ENCODE data around the gene SHC1. TPM values are rescaled to one million over a fixed set of nuclear protein-coding genes. Genes with fewer than 3 reads are reported as not detected.
A peak's percentile ranks its signal among the peaks of the same experiment; 100 is the strongest.

Gene SHC1
- total RNA-seq, 1 donor from 2014 or later: 52.7 TPM

DNA sequence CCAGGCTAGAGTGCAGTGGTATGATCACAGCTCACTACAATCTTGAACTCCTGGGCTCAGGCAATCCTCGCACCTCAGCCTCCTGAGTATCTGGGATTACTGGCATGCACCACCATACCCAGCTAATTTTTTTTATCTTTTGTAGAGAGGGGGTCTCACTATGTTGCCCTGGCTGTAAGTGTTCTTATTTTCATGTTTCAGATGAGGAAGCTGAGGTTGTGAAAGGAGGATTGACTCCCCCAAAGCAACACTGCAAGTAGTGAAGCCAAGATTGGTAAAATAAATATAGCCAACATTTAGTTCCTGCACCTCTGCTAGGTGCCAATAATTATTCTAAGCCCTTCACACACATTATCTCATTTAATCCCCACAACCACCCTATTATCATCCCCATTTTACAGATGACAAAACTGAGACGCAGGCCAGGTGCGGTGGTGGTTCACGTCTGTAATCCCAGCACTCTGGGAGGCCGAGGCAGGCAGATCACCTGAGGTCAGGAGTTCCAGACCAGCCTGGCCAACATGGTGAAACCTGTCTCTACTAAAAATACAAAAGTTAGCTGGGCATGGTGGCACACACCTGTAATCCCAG lies 36.1 kb downstream of the SHC1 start:
- DNase-seq: no peak
- intact Hi-C loops (cut with DNase I): no loop called here
- no peak for ATAC-seq (ENCODE audit: poor library complexity)

- intact Hi-C loops (cut with DNase I): no loop called here
- DNase-seq (no peak), ATAC-seq (ENCODE audit: poor library complexity) (no peak)
Measured at GRCh38 chr1:154931940-154932487, 38.5 kb downstream of the SHC1 start.

- intact Hi-C loops (cut with DNase I): no loop called here
- ATAC-seq (ENCODE audit: poor library complexity) (no peak), DNase-seq (no peak)
Measured at GRCh38 chr1:154926201-154926600, 44.3 kb downstream of the SHC1 start.

DNA sequence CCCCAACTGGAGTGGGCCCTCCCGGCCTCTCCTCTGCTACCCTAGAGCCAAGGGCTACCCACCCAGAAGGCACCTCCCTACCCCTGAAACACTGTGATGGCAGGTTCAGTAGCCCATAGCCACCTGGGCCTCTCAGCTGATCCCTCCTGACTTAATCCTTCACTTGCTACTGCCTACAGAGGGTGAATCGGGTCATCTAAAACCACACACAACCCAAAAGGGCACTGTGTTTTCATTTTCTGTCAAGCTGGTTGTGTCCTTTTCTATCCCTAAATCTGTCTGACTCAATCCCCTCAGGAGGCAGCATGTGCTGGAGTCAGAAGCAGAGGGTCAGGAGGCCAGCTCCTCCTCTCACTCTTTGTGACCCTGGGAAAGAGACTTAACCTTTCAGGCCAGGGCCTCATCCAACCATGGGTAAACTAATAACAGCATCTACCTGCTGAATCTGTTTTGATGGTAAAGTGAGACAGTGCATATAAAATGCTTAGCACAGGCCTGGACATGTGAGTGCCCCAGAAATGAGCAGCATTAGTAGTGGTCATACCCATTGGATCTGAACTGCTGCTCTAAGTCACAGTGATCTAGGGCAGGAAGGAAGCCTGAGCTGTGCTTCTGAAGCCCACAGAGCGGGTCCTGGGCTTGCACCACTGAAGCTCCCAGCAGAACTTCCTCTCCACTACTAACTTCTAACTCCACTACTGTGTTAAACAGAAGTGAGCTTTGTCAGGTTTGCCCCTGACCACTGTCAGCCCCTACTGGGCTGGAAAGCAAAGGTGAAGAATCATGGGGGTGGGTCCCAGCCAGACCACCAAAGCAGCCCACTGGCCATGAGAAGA lies 45.0 kb downstream of the SHC1 start:
- DNase-seq: no peak
- no peak for ATAC-seq (ENCODE audit: poor library complexity)
- intact Hi-C loops (cut with DNase I): no loop called here

DNA sequence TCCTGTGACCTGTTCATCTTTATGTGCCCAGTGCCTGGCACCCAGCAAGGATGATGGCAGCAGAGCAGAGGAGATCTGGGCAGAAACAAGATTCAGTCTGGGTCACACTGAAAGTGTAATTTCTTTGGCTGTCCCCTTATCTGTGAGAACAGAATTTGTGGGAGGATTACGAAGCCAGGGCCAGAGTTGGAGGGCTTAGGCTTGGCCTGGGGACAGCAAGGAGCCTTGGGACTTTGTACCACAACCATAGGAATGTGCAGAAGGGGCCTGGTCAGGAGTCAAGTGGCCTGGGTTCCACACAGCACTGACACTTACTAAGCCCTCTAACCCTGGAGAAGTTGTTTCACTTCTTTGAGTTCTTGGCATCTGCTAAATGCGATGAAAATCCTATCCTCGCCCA lies 46.9 kb downstream of the SHC1 start:
- intact Hi-C loops (cut with DNase I): no loop called here
- no peak for DNase-seq
- ATAC-seq (ENCODE audit: poor library complexity): no peak

DNA sequence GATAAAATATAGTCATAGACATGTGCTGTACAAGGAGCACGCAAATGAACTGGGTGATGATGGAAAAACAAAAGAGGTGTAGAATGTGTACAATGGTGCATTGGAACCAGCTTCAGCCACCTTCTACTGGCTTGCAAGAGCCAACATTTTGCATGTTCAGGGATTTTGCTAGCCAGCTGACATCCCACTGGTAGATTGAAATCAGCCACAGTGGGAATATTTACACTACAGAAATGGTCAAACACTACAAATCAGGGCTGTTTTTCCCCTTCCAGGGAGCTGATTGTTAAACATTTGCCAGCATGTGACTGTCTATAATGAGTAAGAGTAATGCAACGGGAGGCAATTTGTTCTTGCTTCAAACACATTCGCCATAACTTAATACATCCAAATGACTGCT lies 57.3 kb downstream of the SHC1 start:
- intact Hi-C loops (cut with DNase I): no loop called here
- ATAC-seq (ENCODE audit: poor library complexity) (no peak), DNase-seq (no peak)

GRCh38 chr1:154912755-154913154 lies 57.8 kb downstream of the SHC1 start:
- ATAC-seq (ENCODE audit: poor library complexity) (peak; percentile 81), DNase-seq (no peak)
- intact Hi-C loops (cut with DNase I): no loop called here

Small RNA genes lying within 50 kb of the gene (microRNA-seq; reads per million reads assigned to microRNA genes)
- not detected for gene MIR4258

Other genes starting within 250 kb of the SHC1 start
- gene KCNN3, start 100.5 kb downstream of the SHC1 start, total RNA-seq: 3.4 TPM
- gene PMVK, start 34.0 kb downstream of the SHC1 start, total RNA-seq: 65.7 TPM
- gene PBXIP1, start 14.6 kb downstream of the SHC1 start, total RNA-seq: 49.2 TPM
- gene PYGO2, start 9.0 kb downstream of the SHC1 start, total RNA-seq: 13.2 TPM
- gene CKS1B, start 3.9 kb upstream of the SHC1 start, total RNA-seq: 15.5 TPM
- 34.7 TPM for gene FLAD1, start 12.6 kb upstream of the SHC1 start, total RNA-seq
- not detected for gene LENEP, start 22.8 kb upstream of the SHC1 start, total RNA-seq
- 44.1 TPM for gene ZBTB7B, start 32.1 kb upstream of the SHC1 start, total RNA-seq
- gene DCST2, start 63.0 kb upstream of the SHC1 start, total RNA-seq: 0.16 TPM
- gene DCST1, start 63.1 kb upstream of the SHC1 start, total RNA-seq: not detected
- 77.6 TPM for gene ADAM15, start 80.6 kb upstream of the SHC1 start, total RNA-seq
- gene EFNA4, start 93.0 kb upstream of the SHC1 start, total RNA-seq: 2.6 TPM
- 0.75 TPM for gene EFNA3, start 108.1 kb upstream of the SHC1 start, total RNA-seq
- gene EFNA1, start 157.1 kb upstream of the SHC1 start, total RNA-seq: 41.5 TPM
- gene SLC50A1, start 165.1 kb upstream of the SHC1 start, total RNA-seq: 7.1 TPM
- 49.4 TPM for gene DPM3, start 169.8 kb upstream of the SHC1 start, total RNA-seq
- 121 TPM for gene KRTCAP2, start 202.6 kb upstream of the SHC1 start, total RNA-seq
- 0.08 TPM for gene TRIM46, start 203.1 kb upstream of the SHC1 start, total RNA-seq
- 5.8 TPM for gene THBS3, start 237.2 kb upstream of the SHC1 start, total RNA-seq
- gene MTX1, start 237.9 kb upstream of the SHC1 start, total RNA-seq: 16.4 TPM

All from Right ventricle myocardium superior (tissue), 1 donor.